ENCODE measurements around the gene GCC1.

DNA sequence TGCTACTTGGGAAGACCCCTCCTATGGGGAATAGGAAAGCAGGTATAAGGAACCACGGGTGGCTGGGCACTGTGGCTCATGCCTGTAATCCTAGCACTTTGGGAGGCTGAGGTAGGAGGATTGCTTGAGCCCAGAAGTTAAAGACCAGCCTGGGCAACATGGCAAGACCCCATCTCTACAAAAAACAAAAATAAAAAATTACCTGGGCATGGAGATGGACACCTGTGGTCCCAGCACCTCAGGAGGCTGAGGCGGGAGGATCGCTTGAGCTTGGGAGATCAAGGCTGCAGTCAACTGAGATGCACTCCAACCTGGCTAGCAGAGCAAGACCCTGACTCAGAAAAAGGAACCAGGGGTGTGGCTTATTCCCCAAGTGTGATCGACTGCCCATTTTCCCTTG, 7.2 kb upstream of the GCC1 start:
- TF ChIP-seq CTCF (IDR thresholded peaks at IDR 0.05; ENCODE audit: low read depth, low read length, poor library complexity, severe bottlenecking) (no peak), EZH2phosphoT487 (IDR thresholded peaks at IDR 0.05; ENCODE audit: borderline replicate concordance, low read length) (no peak)

Measured in DOHH2 (cell line).